Gastroesophageal sphincter (tissue), 3 donors: Measurements from ENCODE around the gene MYRIP.

Experiments used
- EP300 ChIP-seq: sonication (generic); formaldehyde crosslinking; IDR thresholded peaks from one replicate; pipeline ENCODE4 v1.6.1; 2017; ENCODE audit warnings: antibody characterized with exemption, mild to moderate bottlenecking
- POLR2A ChIP-seq, 2 donors: fragments of 450-650 bp; IDR thresholded peaks; one replicate each; pipeline ENCODE4 v1.6.1; 2017; ENCODE audit warnings: antibody characterized with exemption in 2 of 2, mild to moderate bottlenecking in 2 of 2, moderate library complexity in 1 of 2
- POLR2AphosphoS5 ChIP-seq: sonication (generic); formaldehyde crosslinking; IDR thresholded peaks from one replicate; pipeline ENCODE4 v1.6.1; 2017; ENCODE audit warnings: antibody characterized with exemption
- TF ChIP-seq, protein P1 (sequence below), 4 experiments: fragments of 200-600 bp in 2 of 4; fragments of 450-650 bp in 2 of 4; sonication (generic) in 1 of 4; IDR thresholded peaks; one replicate each; pipeline ENCODE4 v1.5.1; 2017 to 2019; ENCODE audit warnings: antibody characterized with exemption in 4 of 4, mild to moderate bottlenecking in 2 of 4, moderate library complexity in 2 of 4

DNA sequence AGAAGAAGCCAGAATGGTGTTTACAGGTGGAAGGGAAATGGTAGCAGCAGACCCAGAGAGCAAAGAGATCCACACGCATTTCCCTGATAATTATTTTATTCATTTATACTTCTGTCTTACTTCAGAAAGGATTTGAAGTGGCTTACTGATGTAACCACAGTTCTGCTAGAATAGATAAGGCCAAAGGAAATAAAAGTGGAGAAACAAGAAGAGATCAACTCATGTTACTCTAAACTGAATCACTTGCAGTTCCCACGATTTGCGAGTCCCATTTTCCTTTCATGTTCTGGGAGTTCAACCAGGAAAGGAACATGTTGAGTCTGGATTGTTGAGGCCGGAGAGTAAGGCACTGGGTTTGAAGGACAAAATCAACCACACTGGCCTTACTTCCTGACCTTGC, 151.8 kb downstream of the MYRIP start:
- TF ChIP-seq, protein P1, sequence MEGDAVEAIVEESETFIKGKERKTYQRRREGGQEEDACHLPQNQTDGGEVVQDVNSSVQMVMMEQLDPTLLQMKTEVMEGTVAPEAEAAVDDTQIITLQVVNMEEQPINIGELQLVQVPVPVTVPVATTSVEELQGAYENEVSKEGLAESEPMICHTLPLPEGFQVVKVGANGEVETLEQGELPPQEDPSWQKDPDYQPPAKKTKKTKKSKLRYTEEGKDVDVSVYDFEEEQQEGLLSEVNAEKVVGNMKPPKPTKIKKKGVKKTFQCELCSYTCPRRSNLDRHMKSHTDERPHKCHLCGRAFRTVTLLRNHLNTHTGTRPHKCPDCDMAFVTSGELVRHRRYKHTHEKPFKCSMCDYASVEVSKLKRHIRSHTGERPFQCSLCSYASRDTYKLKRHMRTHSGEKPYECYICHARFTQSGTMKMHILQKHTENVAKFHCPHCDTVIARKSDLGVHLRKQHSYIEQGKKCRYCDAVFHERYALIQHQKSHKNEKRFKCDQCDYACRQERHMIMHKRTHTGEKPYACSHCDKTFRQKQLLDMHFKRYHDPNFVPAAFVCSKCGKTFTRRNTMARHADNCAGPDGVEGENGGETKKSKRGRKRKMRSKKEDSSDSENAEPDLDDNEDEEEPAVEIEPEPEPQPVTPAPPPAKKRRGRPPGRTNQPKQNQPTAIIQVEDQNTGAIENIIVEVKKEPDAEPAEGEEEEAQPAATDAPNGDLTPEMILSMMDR (IDR thresholded peaks at IDR 0.05), result no peak
- no peak for TF ChIP-seq POLR2A (IDR thresholded peaks at IDR 0.05)
- TF ChIP-seq EP300, result no peak
- no peak for TF ChIP-seq POLR2AphosphoS5
